Adipose tissue (tissue), 3 donors: ENCODE measurements around the gene DLG1. TPM values are rescaled to one million over a fixed set of nuclear protein-coding genes. Genes with fewer than 3 reads are reported as not detected.

ENCODE experiments used
- H3K27ac ChIP-seq: one replicate; pipeline ENCODE4 v1.5.1; 2013; ENCODE audit warnings: low read depth, low read length
- WGBS, 3 donors: extraction: QIAGEN DNeasy Blood & Tissue Kit; methylation state at CpG; one replicate each; pipeline ENCODE4 v1.1.7; 2013; 5-methylcytosine and 5-hydroxymethylcytosine counted together
- polyA plus RNA-seq, 3 donors: library from polyadenylated mRNA; stranded (reverse); fragments of 200-250 nt; gene quantifications; one replicate each; pipeline ENCODE4 v1.2.3, GENCODE V29; 2013
- donor health status: healthy with polysubstance abuse.
- donor health status: Bipolar disorder and iron deficiency.
- donor health status: healthy.

DLG1 gene
- polyA plus RNA-seq, 3 donors = 9.1 to 23.3 (median 16.2) TPM

- WGBS, 3 donors = 79 to 90% (median 89%) methylated on average over 15 of the region's 15 CpGs
- no peak overlapping the region for H3K27ac ChIP-seq
Measured at GRCh38 chr3:197021729-197022404, 276.5 kb downstream of the DLG1 start.

DNA sequence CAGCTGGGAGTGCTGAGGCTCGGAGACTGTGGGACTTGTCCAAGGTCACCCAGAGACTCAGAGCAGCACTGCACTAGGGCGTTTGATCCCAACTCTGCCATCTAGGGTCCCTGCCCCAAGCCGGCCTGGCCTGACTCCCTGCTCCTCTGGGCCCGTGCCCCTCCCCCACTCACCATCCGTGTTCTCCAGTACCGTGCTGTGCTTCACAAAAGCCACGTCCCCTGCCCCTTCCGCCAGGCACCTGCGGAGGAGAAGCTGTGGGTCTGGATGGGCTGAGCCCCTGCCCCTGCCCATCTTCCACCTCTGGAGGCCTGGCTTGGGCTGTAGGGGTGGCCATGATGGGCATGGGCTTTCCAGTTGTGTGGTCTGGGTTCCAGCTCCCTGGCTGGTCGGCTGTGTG lies 277.2 kb downstream of the DLG1 start:
- 52 to 77% (median 69%) methylated on average over 10 of the region's 10 CpGs for WGBS, 3 donors
- no peak overlapping the region for H3K27ac ChIP-seq

GRCh38 chr3:197019535-197019934 lies 278.9 kb downstream of the DLG1 start:
- no peak overlapping the region for H3K27ac ChIP-seq
- 84 to 90% (median 90%) methylated on average over 13 of the region's 13 CpGs for WGBS, 3 donors

DNA sequence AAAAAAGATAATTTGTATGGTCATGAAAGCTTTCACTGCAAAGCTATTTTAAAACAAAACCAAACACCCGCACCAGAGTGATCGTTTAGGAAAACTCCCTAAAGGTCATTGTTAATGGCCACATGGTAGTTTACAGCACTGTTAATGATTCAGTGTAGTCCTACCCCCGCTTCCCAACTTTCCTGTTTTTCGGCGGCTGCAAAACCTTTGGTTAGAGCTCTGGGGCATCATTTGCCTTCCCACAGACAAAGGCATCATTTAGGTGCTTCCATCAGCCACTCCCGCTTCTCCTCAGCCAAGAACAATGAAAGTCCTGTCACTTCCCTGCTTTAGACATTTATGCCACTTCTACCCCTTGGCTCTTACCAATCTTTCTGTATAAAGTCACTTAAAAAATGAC lies 279.4 kb downstream of the DLG1 start:
- WGBS, 3 donors = 48 to 69% (median 62%) methylated on average over 6 of the region's 6 CpGs
- no peak overlapping the region for H3K27ac ChIP-seq

DNA sequence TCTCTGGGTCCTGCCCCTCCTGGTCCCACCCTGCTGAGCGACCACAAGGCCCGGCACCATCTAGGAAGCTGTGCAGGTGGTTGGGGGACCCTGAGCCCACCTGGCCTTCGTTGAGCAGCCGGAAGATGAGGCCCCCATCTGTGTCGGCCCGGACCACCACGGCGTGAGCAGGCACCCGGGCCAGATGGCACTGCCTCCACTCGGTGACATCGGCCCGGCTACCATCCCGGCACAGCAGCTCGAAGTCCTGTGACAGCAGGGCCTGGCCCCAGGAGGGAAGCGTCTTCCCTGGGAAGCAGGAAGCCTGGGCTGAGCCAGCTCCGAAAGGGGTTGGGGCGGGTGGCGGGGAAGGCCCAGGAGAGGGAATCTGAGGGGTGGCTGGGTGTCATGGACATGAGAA lies 281.4 kb downstream of the DLG1 start:
- no peak overlapping the region for H3K27ac ChIP-seq
- WGBS, 3 donors = 94 to 96% (median 95%) methylated on average over 18 of the region's 18 CpGs

- H3K27ac ChIP-seq = no peak overlapping the region
- 93 to 95% (median 94%) methylated on average over 28 of the region's 28 CpGs for WGBS, 3 donors
Measured at GRCh38 chr3:197015790-197016736, 282.3 kb downstream of the DLG1 start.

DNA sequence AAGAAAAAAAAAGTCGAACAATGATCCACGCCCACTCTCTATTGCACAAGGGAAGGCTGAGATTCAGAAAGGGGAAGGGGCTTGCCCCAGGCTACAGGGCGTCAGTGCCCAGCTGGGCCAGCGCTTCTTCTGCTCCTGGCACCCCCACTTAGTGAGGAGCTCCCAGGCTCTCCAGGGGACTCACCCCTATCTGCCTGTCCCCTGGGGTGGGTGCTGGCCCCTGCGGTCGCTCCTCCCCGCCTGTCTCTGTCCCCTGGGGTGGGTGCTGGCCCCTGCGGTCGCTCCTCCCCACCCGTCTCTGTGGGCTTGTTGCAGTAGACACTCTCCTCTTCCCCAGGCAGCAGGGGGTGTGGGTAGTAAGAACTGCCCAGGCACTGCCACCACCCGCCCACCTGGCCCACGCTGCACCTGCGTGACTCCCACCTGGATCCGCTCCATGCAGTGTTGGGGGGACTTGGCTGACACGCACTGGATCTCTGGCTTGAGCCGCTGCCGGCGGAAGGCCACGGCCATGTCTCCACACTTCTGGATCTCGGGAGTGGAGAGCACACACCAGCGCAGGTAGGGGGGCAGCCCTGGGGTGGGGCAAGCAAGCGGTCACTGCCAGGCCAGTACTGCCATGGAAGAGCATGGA lies 283.4 kb downstream of the DLG1 start:
- 91 to 92% (median 92%) methylated on average over 20 to 22 of the region's 22 CpGs for WGBS, 3 donors
- H3K27ac ChIP-seq = no peak overlapping the region

GRCh38 chr3:197014024-197014423 lies 284.4 kb downstream of the DLG1 start:
- H3K27ac ChIP-seq = no peak overlapping the region
- WGBS, 3 donors = 95 to 97% (median 97%) methylated on average over 6 of the region's 6 CpGs

DNA sequence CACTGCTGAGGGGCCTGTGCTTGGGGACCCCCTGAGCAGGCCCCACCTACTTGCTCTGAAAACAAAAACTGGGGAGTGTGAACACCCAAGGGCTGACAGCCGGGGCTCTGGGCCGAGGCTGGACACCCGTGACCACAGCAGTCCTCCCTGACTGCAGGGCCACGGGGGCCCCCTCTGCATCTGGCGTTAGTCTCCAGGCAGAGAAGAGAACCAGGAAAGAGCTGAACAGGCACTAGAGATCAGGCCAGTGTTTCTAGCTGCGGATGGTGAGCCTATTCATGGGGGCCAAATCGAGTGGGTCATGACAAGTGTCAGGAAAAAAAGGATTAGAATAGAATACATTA lies 285.9 kb downstream of the DLG1 start:
- 71 to 88% (median 82%) methylated on average over 7 of the region's 7 CpGs for WGBS, 3 donors
- no peak overlapping the region for H3K27ac ChIP-seq

DNA sequence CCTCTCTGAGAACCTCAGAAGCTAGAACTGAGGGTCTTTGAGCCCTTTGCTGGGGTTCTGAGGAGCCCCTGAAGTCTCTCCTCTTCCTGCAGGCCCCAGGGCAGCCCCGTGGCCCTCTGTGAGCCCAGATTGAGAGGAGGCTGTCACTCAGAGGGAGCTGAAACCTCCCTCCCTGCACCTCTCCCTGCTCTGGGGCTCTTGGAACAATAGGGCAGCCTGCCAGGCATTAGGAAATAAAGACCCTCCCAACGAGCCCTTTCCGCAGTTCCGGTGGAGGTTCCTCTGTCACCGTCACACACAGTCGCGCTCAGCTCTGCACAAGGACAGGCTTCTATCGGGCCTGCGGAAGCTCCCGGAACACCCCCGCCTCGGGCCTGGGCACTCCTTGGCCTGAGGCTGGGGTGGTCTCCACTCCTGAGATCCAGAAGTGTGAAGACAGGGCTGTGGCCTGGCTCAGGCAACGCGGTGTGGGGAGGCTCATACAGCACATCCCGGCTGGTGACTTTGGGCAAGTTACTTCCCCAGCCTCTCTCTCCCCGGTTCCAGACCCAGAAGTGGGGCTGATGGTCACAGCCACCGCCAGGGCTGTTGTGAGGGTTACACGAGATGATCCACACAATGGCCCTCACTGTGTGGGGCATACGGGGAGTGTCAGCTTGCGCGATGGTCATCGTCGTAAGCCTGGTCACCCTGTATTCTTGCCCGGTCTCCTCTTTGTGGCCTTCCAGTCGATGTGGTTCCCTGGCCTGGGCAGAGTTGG lies 286.5 kb downstream of the DLG1 start:
- 87 to 94% (median 87%) methylated on average over 25 of the region's 25 CpGs for WGBS, 3 donors
- H3K27ac ChIP-seq = no peak overlapping the region

DNA sequence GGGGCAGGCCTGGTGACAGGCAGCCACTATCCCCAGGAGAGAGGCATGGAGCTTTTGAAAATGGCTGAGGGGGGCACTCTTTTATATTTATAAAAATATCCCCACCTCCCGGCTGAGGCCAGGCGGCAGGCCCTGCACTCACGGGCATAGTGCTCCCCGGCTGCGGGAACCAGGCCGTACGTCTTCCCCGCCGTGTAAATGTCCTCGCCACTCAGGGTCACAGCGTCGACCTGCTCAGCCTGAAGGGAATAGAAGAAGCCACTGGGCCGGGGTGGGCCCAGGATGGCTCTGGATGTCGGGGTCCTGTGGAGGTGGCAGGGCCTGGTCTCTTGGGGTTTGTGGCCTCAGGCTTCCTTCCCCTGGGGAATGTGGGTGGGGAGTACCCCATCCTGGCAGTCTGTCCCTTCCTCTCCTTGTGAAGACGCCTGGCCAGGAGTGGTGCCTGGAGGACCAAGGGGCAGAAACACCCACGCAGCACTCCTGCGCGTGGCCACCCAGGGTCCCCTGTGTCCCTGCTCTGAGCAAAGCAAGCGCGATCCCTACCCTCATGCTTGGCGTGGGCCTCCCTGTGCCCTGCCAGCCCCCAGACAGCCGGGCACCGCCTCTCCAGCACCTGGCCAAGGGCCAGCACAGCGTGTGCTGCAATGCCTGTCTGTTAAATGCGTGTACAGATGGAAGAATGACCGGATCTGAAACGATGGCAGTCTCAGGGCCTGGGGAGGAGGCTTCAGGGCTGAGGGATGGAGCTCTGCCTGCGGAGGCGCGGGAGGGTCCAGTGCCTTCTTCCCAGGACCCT lies 287.7 kb downstream of the DLG1 start:
- peak overlapping the region; percentile 11 for H3K27ac ChIP-seq
- WGBS, 3 donors = 77 to 78% (median 78%) methylated on average over 29 to 30 of the region's 30 CpGs

- H3K27ac ChIP-seq = no peak overlapping the region
- 87 to 89% (median 88%) methylated on average over 20 of the region's 20 CpGs for WGBS, 3 donors
Measured at GRCh38 chr3:197009532-197010019, 288.8 kb downstream of the DLG1 start.

DNA sequence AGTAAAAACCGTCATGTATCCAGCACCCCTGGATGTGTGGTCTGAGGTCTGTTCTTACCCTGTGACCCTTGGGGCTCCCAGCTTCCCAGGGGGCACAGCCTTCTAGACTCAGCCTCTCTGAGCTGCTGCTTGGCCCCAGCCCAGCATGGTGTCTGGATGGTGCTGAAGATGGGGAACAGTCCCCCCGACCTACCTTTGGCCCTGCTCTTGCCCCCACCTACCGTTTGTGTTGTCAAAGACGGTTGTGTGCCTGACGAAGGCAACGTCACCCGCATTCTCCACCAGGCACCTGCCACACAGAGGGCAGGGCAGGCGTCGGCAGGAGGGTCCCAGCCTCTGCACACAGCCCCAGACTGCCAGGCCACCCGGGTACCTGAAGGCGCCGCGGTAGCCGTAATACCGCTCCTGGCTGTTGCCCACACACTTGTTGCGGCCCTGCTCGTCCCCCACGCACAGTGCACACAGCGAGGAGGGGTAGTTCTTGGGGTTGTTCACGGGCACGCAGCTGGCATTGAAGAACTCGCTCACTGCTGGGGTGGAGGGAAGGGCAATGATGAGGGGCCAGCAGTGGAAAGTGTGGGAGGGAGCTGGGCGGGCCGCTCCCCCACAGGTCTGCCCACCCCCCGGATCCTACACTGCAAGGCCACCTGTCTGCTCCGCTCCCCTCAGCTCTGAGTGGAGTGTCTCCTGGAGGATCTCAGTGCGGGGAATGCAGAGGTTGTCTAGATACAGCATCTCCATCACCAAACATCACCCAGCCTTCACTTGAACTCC lies 289.8 kb downstream of the DLG1 start:
- 92% methylated on average over 27 of the region's 27 CpGs for WGBS, 3 donors
- no peak overlapping the region for H3K27ac ChIP-seq

DNA sequence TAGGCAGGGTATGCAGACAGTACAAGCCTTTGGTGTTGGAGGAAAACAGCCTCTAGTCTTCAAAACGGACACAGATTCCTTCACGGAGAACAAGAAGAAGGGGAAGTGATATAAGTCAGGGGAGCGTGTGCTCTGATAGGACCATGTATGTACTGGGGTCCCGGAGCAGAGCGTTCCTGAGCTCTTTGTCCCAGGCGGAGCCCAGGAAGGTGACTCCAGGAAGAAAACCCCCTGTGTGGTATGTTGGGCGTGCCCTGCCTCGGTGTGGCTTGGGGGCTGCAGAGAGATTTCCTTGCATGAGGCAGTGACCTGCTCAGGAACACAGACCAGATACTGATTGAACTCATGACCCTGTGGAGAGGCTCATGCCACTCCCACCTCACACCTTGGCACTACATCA lies 290.5 kb downstream of the DLG1 start:
- WGBS, 3 donors = 79 to 81% (median 81%) methylated on average over 8 of the region's 8 CpGs
- no peak overlapping the region for H3K27ac ChIP-seq

GRCh38 chr3:197007296-197007940 lies 291.0 kb downstream of the DLG1 start:
- 83 to 87% (median 86%) methylated on average over 12 of the region's 12 CpGs for WGBS, 3 donors
- H3K27ac ChIP-seq = no peak overlapping the region

- WGBS, 3 donors = 93 to 98% (median 97%) methylated on average over 5 of the region's 5 CpGs
- no peak overlapping the region for H3K27ac ChIP-seq
Measured at GRCh38 chr3:197006860-197007259, 291.6 kb downstream of the DLG1 start.

GRCh38 chr3:197006446-197006845 lies 292.0 kb downstream of the DLG1 start:
- no peak overlapping the region for H3K27ac ChIP-seq
- 89 to 96% (median 93%) methylated on average over 11 of the region's 11 CpGs for WGBS, 3 donors
